GM12875 (cell line): ENCODE measurements around the gene TMEM168.
"Not testable (repeated sequence)": the region's sequence is repeated elsewhere in the genome, so short reads cannot be mapped to it uniquely, and the experiment has no call there.

Experiments
- H3K4me3 ChIP-seq: one replicate; pipeline ENCODE4 v1.5.1; 2011; ENCODE audit warnings: low read depth, low read length, control low read depth
- CTCF ChIP-seq: IDR thresholded peaks from 2 replicates; pipeline ENCODE4 v1.5.1; 2011; ENCODE audit warnings: low read depth, mild to moderate bottlenecking, control low read depth, inconsistent platforms, low read length, moderate library complexity, borderline replicate concordance; ENCODE audit not compliant: insufficient read depth

TMEM168 gene

GRCh38 chr7:112806156-112806555, 16.0 kb upstream of the TMEM168 start:
- no peak for TF ChIP-seq CTCF
- H3K4me3 ChIP-seq, result no peak overlapping the region

GRCh38 chr7:112802406-112802805, 12.2 kb upstream of the TMEM168 start:
- H3K4me3 ChIP-seq, result no peak overlapping the region
- TF ChIP-seq CTCF, result no peak

GRCh38 chr7:112800486-112800885, 10.3 kb upstream of the TMEM168 start:
- no peak overlapping the region for H3K4me3 ChIP-seq
- TF ChIP-seq CTCF, result no peak

GRCh38 chr7:112799448-112800120, 9.4 kb upstream of the TMEM168 start:
- TF ChIP-seq CTCF, result no peak
- H3K4me3 ChIP-seq, result no peak overlapping the region

GRCh38 chr7:112798274-112799159, 8.3 kb upstream of the TMEM168 start:
- no peak overlapping the region for H3K4me3 ChIP-seq
- no peak for TF ChIP-seq CTCF

GRCh38 chr7:112796552-112796951, 6.4 kb upstream of the TMEM168 start:
- not testable (repeated sequence) for H3K4me3 ChIP-seq

GRCh38 chr7:112792441-112792840, 2.2 kb upstream of the TMEM168 start:
- H3K4me3 ChIP-seq, result no peak overlapping the region
- no peak for TF ChIP-seq CTCF
